Measurements from ENCODE around the gene KRTAP10-11. TPM values are rescaled to one million over a fixed set of nuclear protein-coding genes. Genes with fewer than 3 reads are reported as not detected.
A peak's percentile ranks its signal among the peaks of the same experiment; 100 is the strongest.
"Not testable (repeated sequence)": the region's sequence is repeated elsewhere in the genome, so short reads cannot be mapped to it uniquely, and the experiment has no call there.

KRTAP10-11 gene
- total RNA-seq, 2 donors from 2014 or later: not detected

GRCh38 chr21:44658541-44658910 is 12.3 kb downstream of the KRTAP10-11 start:
- no peak for ATAC-seq (replicated peaks)
- Mint-ChIP-seq H3K4me1 (peaks cover 23% of the 10 kb centered on the region), H3K27me3 (no peaks in the 10 kb centered on the region), H3K9me3 (peaks cover 16% of the 10 kb centered on the region), H3K27ac (peak overlapping the region; percentile 82), H3K36me3 (ENCODE audit: low read depth) (no peaks in the 10 kb centered on the region), H3K4me3 (peak overlapping the region; percentile 81)

GRCh38 chr21:44658913-44659595 is 12.8 kb downstream of the KRTAP10-11 start:
- no peaks in the 10 kb centered on the region for H3K36me3 Mint-ChIP-seq (ENCODE audit: low read depth)
- peak overlapping the region; percentile 82 for H3K27ac Mint-ChIP-seq

DNA sequence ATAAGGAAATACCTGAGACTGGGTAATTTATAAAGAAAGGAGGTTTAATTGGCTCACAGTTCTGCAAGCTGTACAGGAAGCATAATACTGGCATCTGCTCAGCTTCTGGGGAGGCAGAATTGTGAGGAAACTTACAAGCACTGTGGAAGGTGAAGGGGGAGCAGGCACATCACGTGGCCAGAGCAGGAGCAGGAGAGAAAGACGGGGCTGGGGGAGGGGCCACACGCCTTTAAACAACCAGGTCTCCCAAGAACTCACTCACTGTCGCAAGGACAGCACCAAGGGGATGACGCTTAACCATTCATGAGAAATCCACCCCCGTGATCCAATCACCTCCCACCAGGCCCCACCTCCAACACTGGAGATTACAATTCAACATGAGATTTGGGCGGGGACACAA is 15.4 kb downstream of the KRTAP10-11 start:
- peaks cover 19% of the 10 kb centered on the region for H3K4me1 Mint-ChIP-seq
- H3K36me3 Mint-ChIP-seq (ENCODE audit: low read depth); H3K4me3 Mint-ChIP-seq; ATAC-seq (replicated peaks); H3K27me3 Mint-ChIP-seq; H3K27ac Mint-ChIP-seq: not testable (repeated sequence)
- peaks cover 11% of the 10 kb centered on the region for H3K9me3 Mint-ChIP-seq

More at GRCh38 chr21:44658913-44659595, 12.8 kb downstream of the KRTAP10-11 start:
- H3K4me3 Mint-ChIP-seq: peak overlapping the region; percentile 81
- H3K4me1 Mint-ChIP-seq: peaks cover 21% of the 10 kb centered on the region
- no peaks in the 10 kb centered on the region for H3K27me3 Mint-ChIP-seq
- peaks cover 16% of the 10 kb centered on the region for H3K9me3 Mint-ChIP-seq
- ATAC-seq (replicated peaks): peak; percentile 56

- ATAC-seq (replicated peaks): no peak
- Mint-ChIP-seq H3K36me3 (ENCODE audit: low read depth) (no peaks in the 10 kb centered on the region), H3K27me3 (no peaks in the 10 kb centered on the region), H3K4me3 (no peak overlapping the region), H3K9me3 (peaks cover 13% of the 10 kb centered on the region), H3K4me1 (no peaks in the 10 kb centered on the region), H3K27ac (no peak overlapping the region)
These were observed 18.5 kb downstream of the KRTAP10-11 start for GRCh38 chr21:44664691-44665090.

DNA sequence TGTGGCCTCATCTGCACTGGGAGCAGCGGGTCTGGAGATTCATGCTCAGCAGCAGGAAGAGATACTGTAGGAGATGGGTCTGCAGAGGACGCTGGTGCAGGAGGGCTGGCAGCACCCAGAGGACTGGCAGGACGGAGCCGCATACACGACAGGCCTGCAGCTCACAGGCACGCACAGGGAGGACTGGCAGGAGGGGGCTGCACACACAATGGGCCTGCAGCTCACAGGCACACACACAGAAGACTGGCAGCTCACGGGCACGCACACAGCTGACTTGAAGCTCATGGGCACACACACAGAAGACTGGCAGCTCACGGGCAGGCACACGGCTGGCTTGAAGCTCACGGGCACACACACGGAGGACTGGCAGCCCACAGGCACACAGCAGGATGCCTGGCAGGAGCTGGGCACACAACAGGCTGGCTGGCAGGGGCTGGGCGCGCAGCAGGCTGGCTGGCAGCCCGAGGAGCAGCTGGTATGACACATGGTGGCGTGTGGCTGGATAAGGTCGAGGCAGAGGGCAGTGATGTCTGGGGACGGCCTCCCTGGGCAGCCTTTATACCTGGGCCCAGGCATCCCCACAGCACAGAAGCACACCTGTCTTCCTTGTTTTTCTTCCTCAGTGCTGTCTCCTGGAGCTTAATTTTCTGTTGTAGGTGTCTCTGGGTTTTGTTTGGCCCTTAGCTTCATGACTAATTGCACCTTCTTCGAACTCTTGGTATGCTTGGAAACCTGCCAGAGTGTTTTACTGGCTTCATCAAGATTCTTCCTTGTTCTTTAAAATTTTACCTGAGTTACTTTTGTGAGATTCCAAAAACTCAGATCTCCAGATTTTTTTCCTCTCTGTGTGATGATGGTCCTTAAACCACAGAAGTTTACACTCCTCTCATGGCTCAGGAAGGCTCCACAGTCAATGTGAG is 20.4 kb downstream of the KRTAP10-11 start, which contains the start of gene KRTAP12-2:
Gene KRTAP12-2 (minus strand): TSS at position 527 of the 920 bp plus-strand sequence. CDS start 41 bp downstream, at position 486.
- ATAC-seq (replicated peaks): no peak

DNA sequence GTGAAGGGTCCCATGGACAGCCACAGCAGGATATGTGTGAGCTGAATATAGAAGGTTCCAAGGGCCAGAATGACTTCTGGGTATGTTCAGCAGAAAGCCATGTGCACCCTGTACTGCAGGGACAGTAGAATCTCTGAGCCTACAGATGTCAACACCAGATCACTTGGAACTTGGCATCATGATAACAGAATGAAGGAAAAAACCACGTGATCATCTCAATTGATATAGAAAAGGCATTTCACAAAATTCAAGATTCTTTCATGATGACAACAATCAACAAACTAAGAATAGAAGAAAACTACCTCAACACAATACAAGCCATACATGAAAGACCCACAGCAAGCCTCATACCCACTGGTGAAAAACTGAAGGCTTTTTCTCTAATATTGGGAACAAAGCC is 21.4 kb downstream of the KRTAP10-11 start:
- Mint-ChIP-seq H3K36me3 (ENCODE audit: low read depth) (no peaks in the 10 kb centered on the region), H3K4me3 (no peak overlapping the region), H3K27me3 (no peaks in the 10 kb centered on the region), H3K4me1 (no peaks in the 10 kb centered on the region), H3K9me3 (peaks cover 9% of the 10 kb centered on the region), H3K27ac (no peak overlapping the region)
- ATAC-seq (replicated peaks): no peak

More for the DNA sequence above, 20.4 kb downstream of the KRTAP10-11 start, which contains the start of gene KRTAP12-2:
- H3K4me3 Mint-ChIP-seq: no peak within 1 kb of the TSS
- no peaks in the 10 kb centered on the region for H3K36me3 Mint-ChIP-seq (ENCODE audit: low read depth)
- H3K9me3 Mint-ChIP-seq: peaks cover 13% of the 10 kb centered on the region
- no peak within 1 kb of the TSS for H3K27ac Mint-ChIP-seq
- H3K4me1 Mint-ChIP-seq: no peaks in the 10 kb centered on the region
- no peaks in the 10 kb centered on the region for H3K27me3 Mint-ChIP-seq

- H3K4me3 Mint-ChIP-seq: no peak overlapping the region
- H3K36me3 Mint-ChIP-seq (ENCODE audit: low read depth): no peaks in the 10 kb centered on the region
- H3K27me3 Mint-ChIP-seq: no peaks in the 10 kb centered on the region
- no peaks in the 10 kb centered on the region for H3K4me1 Mint-ChIP-seq
- ATAC-seq (replicated peaks): no peak
- H3K27ac Mint-ChIP-seq: no peak overlapping the region
- peaks cover 11% of the 10 kb centered on the region for H3K9me3 Mint-ChIP-seq
These were observed 24.6 kb downstream of the KRTAP10-11 start for GRCh38 chr21:44670642-44671432.

- no peak overlapping the region for H3K27ac Mint-ChIP-seq
- no peak overlapping the region for H3K4me3 Mint-ChIP-seq
- H3K36me3 Mint-ChIP-seq (ENCODE audit: low read depth): no peaks in the 10 kb centered on the region
- ATAC-seq (replicated peaks): no peak
- H3K4me1 Mint-ChIP-seq: no peaks in the 10 kb centered on the region
- H3K27me3 Mint-ChIP-seq: no peaks in the 10 kb centered on the region
- peaks cover 11% of the 10 kb centered on the region for H3K9me3 Mint-ChIP-seq
These were observed 25.7 kb downstream of the KRTAP10-11 start for GRCh38 chr21:44671911-44672310.

DNA sequence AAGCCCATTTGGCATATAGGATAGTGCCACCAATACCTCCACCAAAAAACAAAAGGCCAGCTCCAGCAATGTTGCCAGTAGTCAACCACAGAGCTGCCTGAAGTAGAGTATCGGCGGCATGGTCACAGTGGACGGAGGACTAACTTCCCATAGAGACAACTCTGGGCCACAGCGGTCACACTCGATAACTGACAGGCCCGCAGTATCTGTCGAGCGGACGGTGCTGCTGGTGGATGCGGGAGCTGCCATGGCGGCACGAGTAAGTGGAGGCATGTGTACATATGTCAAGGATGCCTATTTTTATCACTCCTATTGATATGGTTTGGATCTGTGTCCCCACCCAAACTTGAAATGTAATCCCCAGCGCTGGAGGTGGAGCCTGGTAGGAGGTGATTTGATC is 31.7 kb downstream of the KRTAP10-11 start:
- Mint-ChIP-seq H3K9me3 (peaks cover 3% of the 10 kb centered on the region), H3K4me1 (no peaks in the 10 kb centered on the region), H3K27ac (no peak overlapping the region), H3K27me3 (no peaks in the 10 kb centered on the region), H3K4me3 (no peak overlapping the region), H3K36me3 (ENCODE audit: low read depth) (no peaks in the 10 kb centered on the region)
- no peak for ATAC-seq (replicated peaks)

GRCh38 chr21:44681152-44681551 is 34.9 kb downstream of the KRTAP10-11 start:
- Mint-ChIP-seq H3K4me3 (no peak overlapping the region), H3K9me3 (no peaks in the 10 kb centered on the region), H3K36me3 (ENCODE audit: low read depth) (no peaks in the 10 kb centered on the region), H3K27ac (no peak overlapping the region), H3K27me3 (peaks cover 6% of the 10 kb centered on the region), H3K4me1 (peaks cover 7% of the 10 kb centered on the region)
- no peak for ATAC-seq (replicated peaks)

GRCh38 chr21:44681861-44682579 is 35.8 kb downstream of the KRTAP10-11 start, which contains the start of gene KRTAP12-1:
Gene KRTAP12-1, minus strand, starts transcription at chr21:44682163. Its CDS starts 40 bp downstream, at chr21:44682123.
- Mint-ChIP-seq H3K4me3 (no peak within 1 kb of the TSS), H3K4me1 (peaks cover 7% of the 10 kb centered on the region), H3K27me3 (peaks cover 10% of the 10 kb centered on the region), H3K36me3 (ENCODE audit: low read depth) (no peaks in the 10 kb centered on the region), H3K9me3 (no peaks in the 10 kb centered on the region), H3K27ac (no peak within 1 kb of the TSS)
- ATAC-seq (replicated peaks): no peak

GRCh38 chr21:44682580-44683151 is 36.5 kb downstream of the KRTAP10-11 start:
- Mint-ChIP-seq H3K27me3 (peaks cover 10% of the 10 kb centered on the region), H3K36me3 (ENCODE audit: low read depth) (no peaks in the 10 kb centered on the region), H3K27ac (no peak overlapping the region), H3K4me1 (peaks cover 7% of the 10 kb centered on the region), H3K9me3 (no peaks in the 10 kb centered on the region), H3K4me3 (no peak overlapping the region)
- no peak for ATAC-seq (replicated peaks)

GRCh38 chr21:44684077-44684476 is 37.9 kb downstream of the KRTAP10-11 start:
- Mint-ChIP-seq H3K27ac (no peak overlapping the region), H3K9me3 (no peaks in the 10 kb centered on the region), H3K27me3 (peaks cover 10% of the 10 kb centered on the region), H3K4me3 (no peak overlapping the region), H3K4me1 (peaks cover 7% of the 10 kb centered on the region), H3K36me3 (ENCODE audit: low read depth) (no peaks in the 10 kb centered on the region)
- no peak for ATAC-seq (replicated peaks)

Data from activated T-helper 17 cell treated with anti-CD3 and anti-CD28 coated beads, Interleukin-2, amount 50 U/mL, for 72 hours (primary cell).